NCI-H2029 treated with DMSO at 0.1 percent for 48 hours (cell line): Measurements from ENCODE around the gene WWOX.

ENCODE experiments used
- DNase-seq: peaks from one replicate; lab custom pipeline; 2025; lab: John Stamatoyannopoulos, UW

Gene WWOX

GRCh38 chr16:78300469-78300868, 201.0 kb downstream of the WWOX start:
- DNase-seq, result no peak

GRCh38 chr16:78303946-78304345, 204.5 kb downstream of the WWOX start:
- no peak for DNase-seq

- DNase-seq, result no peak
Measured at GRCh38 chr16:78306361-78306760, 206.9 kb downstream of the WWOX start.

- no peak for DNase-seq
Measured at GRCh38 chr16:78307824-78308528, 208.5 kb downstream of the WWOX start.

GRCh38 chr16:78309763-78310162, 210.3 kb downstream of the WWOX start:
- DNase-seq, result no peak

GRCh38 chr16:78310196-78310595, 210.7 kb downstream of the WWOX start:
- DNase-seq, result no peak

- DNase-seq, result no peak
Measured at GRCh38 chr16:78310990-78311561, 211.6 kb downstream of the WWOX start.

- DNase-seq, result no peak
Measured at GRCh38 chr16:78311831-78312230, 212.4 kb downstream of the WWOX start.

GRCh38 chr16:78317564-78318240, 218.2 kb downstream of the WWOX start:
- no peak for DNase-seq

GRCh38 chr16:78321620-78322360, 222.3 kb downstream of the WWOX start:
- DNase-seq, result no peak

GRCh38 chr16:78323315-78323714, 223.9 kb downstream of the WWOX start:
- DNase-seq, result no peak

GRCh38 chr16:78324649-78325285, 225.3 kb downstream of the WWOX start:
- no peak for DNase-seq

- DNase-seq, result no peak
Measured at GRCh38 chr16:78325468-78326352, 226.3 kb downstream of the WWOX start.

- DNase-seq, result no peak
Measured at GRCh38 chr16:78326731-78327130, 227.3 kb downstream of the WWOX start.

GRCh38 chr16:78331731-78332130, 232.3 kb downstream of the WWOX start:
- DNase-seq, result no peak

- DNase-seq, result no peak
Measured at GRCh38 chr16:78333808-78334207, 234.4 kb downstream of the WWOX start.

GRCh38 chr16:78340590-78340989, 241.1 kb downstream of the WWOX start:
- DNase-seq, result no peak

- no peak for DNase-seq
Measured at GRCh38 chr16:78348068-78348467, 248.6 kb downstream of the WWOX start.

- no peak for DNase-seq
Measured at GRCh38 chr16:78348886-78349285, 249.4 kb downstream of the WWOX start.

GRCh38 chr16:78352184-78352583, 252.7 kb downstream of the WWOX start:
- no peak for DNase-seq

- no peak for DNase-seq
Measured at GRCh38 chr16:78353640-78354275, 254.3 kb downstream of the WWOX start.
